PFSK-1 (cell line): Measurements from ENCODE around the gene MT1F.

Experiments used
- FOXP2 ChIP-seq: optimal IDR thresholded peaks from 2 replicates; pipeline ENCODE3; 2011; ENCODE audit warnings: borderline replicate concordance, control low read depth, inconsistent platforms; ENCODE audit not compliant: insufficient read depth; ENCODE audit errors: extremely low read length, extremely low read depth
- POLR2AphosphoS5 ChIP-seq: IDR thresholded peaks from 2 replicates; pipeline ENCODE4 v1.6.1; 2012; ENCODE audit warnings: low read depth, mild to moderate bottlenecking, control low read depth, low read length, moderate library complexity
- SIN3A ChIP-seq: IDR thresholded peaks from 2 replicates; pipeline ENCODE4 v1.6.1; 2012; ENCODE audit warnings: mild to moderate bottlenecking, low read length, moderate library complexity, borderline replicate concordance; ENCODE audit not compliant: insufficient read depth
- TAF1 ChIP-seq: IDR thresholded peaks from 2 replicates; pipeline ENCODE4 v1.6.1; 2012; ENCODE audit warnings: low read length, control low read depth, borderline replicate concordance; ENCODE audit not compliant: insufficient read depth
- TF ChIP-seq, protein P1 (sequence below), 2 experiments: IDR thresholded peaks; 2 replicates each; pipeline versions ENCODE4 v1.6.1 to v1.8.0; 2011 to 2012; ENCODE audit warnings: low read depth in 2 of 2, low read length in 2 of 2, control low read depth in 1 of 2, inconsistent platforms in 1 of 2, mild to moderate bottlenecking in 1 of 2, moderate library complexity in 1 of 2; ENCODE audit not compliant: insufficient read depth in 1 of 2

DNA sequence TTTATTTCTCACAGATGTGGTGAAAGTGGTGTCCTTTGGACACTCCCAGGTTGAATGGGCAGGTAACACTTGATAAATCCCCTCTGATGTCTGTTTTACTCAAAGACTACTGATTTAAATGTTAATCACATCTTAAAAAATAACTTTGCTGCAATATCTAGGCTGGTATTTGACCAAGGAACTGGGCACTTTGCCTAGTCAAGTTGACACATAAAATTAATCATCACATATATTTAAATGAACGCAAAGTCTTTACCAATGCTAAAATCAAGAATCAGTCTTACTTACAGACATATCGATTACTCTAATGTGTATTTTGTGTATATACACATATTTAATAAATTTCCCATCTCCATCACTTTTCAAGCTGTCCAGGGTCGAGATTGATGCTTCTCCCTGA is 42.4 kb upstream of the MT1F start:
- TF ChIP-seq TAF1 (no peak), SIN3A (no peak), POLR2AphosphoS5 (no peak), FOXP2 (no peak)
- TF ChIP-seq, protein P1, sequence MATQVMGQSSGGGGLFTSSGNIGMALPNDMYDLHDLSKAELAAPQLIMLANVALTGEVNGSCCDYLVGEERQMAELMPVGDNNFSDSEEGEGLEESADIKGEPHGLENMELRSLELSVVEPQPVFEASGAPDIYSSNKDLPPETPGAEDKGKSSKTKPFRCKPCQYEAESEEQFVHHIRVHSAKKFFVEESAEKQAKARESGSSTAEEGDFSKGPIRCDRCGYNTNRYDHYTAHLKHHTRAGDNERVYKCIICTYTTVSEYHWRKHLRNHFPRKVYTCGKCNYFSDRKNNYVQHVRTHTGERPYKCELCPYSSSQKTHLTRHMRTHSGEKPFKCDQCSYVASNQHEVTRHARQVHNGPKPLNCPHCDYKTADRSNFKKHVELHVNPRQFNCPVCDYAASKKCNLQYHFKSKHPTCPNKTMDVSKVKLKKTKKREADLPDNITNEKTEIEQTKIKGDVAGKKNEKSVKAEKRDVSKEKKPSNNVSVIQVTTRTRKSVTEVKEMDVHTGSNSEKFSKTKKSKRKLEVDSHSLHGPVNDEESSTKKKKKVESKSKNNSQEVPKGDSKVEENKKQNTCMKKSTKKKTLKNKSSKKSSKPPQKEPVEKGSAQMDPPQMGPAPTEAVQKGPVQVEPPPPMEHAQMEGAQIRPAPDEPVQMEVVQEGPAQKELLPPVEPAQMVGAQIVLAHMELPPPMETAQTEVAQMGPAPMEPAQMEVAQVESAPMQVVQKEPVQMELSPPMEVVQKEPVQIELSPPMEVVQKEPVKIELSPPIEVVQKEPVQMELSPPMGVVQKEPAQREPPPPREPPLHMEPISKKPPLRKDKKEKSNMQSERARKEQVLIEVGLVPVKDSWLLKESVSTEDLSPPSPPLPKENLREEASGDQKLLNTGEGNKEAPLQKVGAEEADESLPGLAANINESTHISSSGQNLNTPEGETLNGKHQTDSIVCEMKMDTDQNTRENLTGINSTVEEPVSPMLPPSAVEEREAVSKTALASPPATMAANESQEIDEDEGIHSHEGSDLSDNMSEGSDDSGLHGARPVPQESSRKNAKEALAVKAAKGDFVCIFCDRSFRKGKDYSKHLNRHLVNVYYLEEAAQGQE (IDR thresholded peaks at IDR 0.05; ENCODE audit: insufficient read depth in 1 of 2, low read depth in 2 of 2, low read length in 2 of 2), result no peak
